ENCODE results near the gene COPG2. TPM values are rescaled to one million over a fixed set of nuclear protein-coding genes. Genes with fewer than 3 reads are reported as not detected.
"Not testable (repeated sequence)": the region's sequence is repeated elsewhere in the genome, so short reads cannot be mapped to it uniquely, and the experiment has no call there.

The COPG2 gene
- total RNA-seq, 2 donors from 2014 or later, result 74.3 to 76.3 TPM

DNA sequence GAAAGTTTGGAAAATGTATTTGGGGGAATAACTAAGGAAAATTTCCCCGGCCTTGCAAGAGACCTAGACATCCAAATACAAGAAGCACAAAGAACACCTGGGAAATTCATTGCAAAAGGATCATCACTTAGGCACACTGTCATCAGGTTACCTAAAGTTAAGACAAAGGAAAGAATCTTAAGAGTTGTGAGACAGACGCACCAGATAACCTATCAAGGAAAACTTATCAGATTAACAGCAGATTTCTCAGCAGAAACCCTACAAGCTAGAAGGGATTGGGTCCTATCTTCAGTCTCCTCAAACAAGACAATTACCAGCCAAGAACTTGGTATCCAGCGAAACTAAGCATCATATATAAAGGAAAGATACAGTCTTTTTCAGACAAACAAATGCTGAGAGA, 93.4 kb downstream of the COPG2 start:
- H3K27me3 Mint-ChIP-seq (ENCODE audit: insufficient read depth); H3K27me3 ChIP-seq (ENCODE audit: control insufficient read depth, insufficient read depth, low read length, poor library complexity, severe bottlenecking); DNase-seq; H3K36me3 ChIP-seq (ENCODE audit: control insufficient read depth, insufficient read depth, low read length); H3K27ac ChIP-seq (ENCODE audit: low read depth, low read length); H3K4me1 ChIP-seq (ENCODE audit: control insufficient read depth, insufficient read depth, low read length): not testable (repeated sequence)
- H3K4me3 ChIP-seq (ENCODE audit: low read length), result peak overlapping the region; percentile 16
- Mint-ChIP-seq H3K36me3 (ENCODE audit: low read depth) (peaks cover 23% of the 10 kb centered on the region), H3K27ac (peak overlapping the region; percentile 89), H3K9me3 (peaks cover 37% of the 10 kb centered on the region), H3K4me3 (peak overlapping the region; percentile 10), H3K4me1 (peaks cover 26% of the 10 kb centered on the region)
- peaks cover 40% of the 10 kb centered on the region for H3K9me3 ChIP-seq (ENCODE audit: control insufficient read depth, low read length)
- H3K9ac ChIP-seq (ENCODE audit: extremely low read depth, low read length, poor library complexity, severe bottlenecking), result peak overlapping the region; percentile 30
- WGBS, 2 experiments (ENCODE audit: insufficient coverage in 1 of 2, insufficient read length in 1 of 2), result 55 to 100% methylated on average over 1 to 3 of the region's 3 CpGs

DNA sequence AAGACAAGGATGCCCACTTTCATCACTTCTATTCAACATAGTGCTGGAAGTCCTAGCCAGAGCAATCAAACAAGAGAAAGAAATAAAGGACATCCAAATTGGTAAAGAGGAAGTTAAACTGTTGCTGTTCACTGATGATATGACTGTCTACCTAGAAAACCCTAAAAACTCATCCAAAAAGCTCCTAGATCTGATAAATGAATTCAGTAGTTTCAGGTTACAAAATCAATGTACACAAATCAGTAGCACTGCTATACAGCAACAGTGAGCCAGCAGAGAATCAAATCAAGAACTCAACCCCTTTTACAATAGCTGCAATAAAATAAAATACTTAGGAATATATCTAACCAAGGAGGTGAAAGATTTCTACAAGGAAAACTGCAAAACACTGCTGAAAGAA, 98.4 kb downstream of the COPG2 start:
- peaks cover 61% of the 10 kb centered on the region for H3K9me3 Mint-ChIP-seq
- peaks cover 12% of the 10 kb centered on the region for H3K4me1 Mint-ChIP-seq

DNA sequence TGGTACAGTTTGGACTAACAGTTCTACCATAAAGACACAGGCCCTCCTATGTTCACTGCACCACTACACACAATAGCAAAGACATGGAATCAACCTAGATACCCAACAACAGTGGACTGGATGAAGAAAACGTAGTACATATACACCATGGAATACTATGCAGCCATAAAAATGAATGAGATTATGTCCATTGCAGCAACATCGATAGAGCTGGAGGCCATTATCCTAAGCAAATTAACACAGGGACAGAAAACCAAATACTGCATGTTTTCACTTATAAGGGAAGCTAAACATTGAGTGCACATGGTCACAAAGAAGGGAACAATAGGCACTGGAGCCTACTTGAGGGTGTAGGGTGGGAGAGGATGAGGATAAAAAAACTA, 101.7 kb downstream of the COPG2 start:
- H3K27ac ChIP-seq (ENCODE audit: low read depth, low read length), result no peak overlapping the region
- Mint-ChIP-seq H3K4me3 (no peak overlapping the region), H3K9me3 (peaks cover 63% of the 10 kb centered on the region), H3K27me3 (ENCODE audit: insufficient read depth) (no peaks in the 10 kb centered on the region), H3K27ac (no peak overlapping the region), H3K36me3 (ENCODE audit: low read depth) (peaks cover 35% of the 10 kb centered on the region), H3K4me1 (no peaks in the 10 kb centered on the region)
- no peaks in the 10 kb centered on the region for H3K4me1 ChIP-seq (ENCODE audit: control insufficient read depth, insufficient read depth, low read length)
- H3K9ac ChIP-seq (ENCODE audit: extremely low read depth, low read length, poor library complexity, severe bottlenecking), result no peak overlapping the region
- DNase-seq, result no peak
- 97 to 100% methylated on average over 2 of the region's 2 CpGs for WGBS, 2 experiments (ENCODE audit: insufficient coverage in 1 of 2, insufficient read length in 1 of 2)
- H3K27me3 ChIP-seq (ENCODE audit: control insufficient read depth, insufficient read depth, low read length, poor library complexity, severe bottlenecking), result no peaks in the 10 kb centered on the region
- H3K4me3 ChIP-seq (ENCODE audit: low read length), result peak overlapping the region; percentile 53
- peaks cover 15% of the 10 kb centered on the region for H3K36me3 ChIP-seq (ENCODE audit: control insufficient read depth, insufficient read depth, low read length)
- peaks cover 76% of the 10 kb centered on the region for H3K9me3 ChIP-seq (ENCODE audit: control insufficient read depth, low read length)
- TF ChIP-seq, protein P1, sequence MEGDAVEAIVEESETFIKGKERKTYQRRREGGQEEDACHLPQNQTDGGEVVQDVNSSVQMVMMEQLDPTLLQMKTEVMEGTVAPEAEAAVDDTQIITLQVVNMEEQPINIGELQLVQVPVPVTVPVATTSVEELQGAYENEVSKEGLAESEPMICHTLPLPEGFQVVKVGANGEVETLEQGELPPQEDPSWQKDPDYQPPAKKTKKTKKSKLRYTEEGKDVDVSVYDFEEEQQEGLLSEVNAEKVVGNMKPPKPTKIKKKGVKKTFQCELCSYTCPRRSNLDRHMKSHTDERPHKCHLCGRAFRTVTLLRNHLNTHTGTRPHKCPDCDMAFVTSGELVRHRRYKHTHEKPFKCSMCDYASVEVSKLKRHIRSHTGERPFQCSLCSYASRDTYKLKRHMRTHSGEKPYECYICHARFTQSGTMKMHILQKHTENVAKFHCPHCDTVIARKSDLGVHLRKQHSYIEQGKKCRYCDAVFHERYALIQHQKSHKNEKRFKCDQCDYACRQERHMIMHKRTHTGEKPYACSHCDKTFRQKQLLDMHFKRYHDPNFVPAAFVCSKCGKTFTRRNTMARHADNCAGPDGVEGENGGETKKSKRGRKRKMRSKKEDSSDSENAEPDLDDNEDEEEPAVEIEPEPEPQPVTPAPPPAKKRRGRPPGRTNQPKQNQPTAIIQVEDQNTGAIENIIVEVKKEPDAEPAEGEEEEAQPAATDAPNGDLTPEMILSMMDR (conservative IDR thresholded peaks at IDR 0.05), result no peak

More for the DNA sequence above, 98.4 kb downstream of the COPG2 start:
- H3K4me3 Mint-ChIP-seq; DNase-seq; H3K27me3 ChIP-seq (ENCODE audit: control insufficient read depth, insufficient read depth, low read length, poor library complexity, severe bottlenecking); H3K27ac ChIP-seq (ENCODE audit: low read depth, low read length); H3K9ac ChIP-seq (ENCODE audit: extremely low read depth, low read length, poor library complexity, severe bottlenecking); H3K4me1 ChIP-seq (ENCODE audit: control insufficient read depth, insufficient read depth, low read length); H3K27ac Mint-ChIP-seq; H3K36me3 ChIP-seq (ENCODE audit: control insufficient read depth, insufficient read depth, low read length); H3K27me3 Mint-ChIP-seq (ENCODE audit: insufficient read depth): not testable (repeated sequence)
- Histone ChIP-seq H3K4me3 (ENCODE audit: low read length) (peak overlapping the region; percentile 35), H3K9me3 (ENCODE audit: control insufficient read depth, low read length) (peaks cover 78% of the 10 kb centered on the region)
- H3K36me3 Mint-ChIP-seq (ENCODE audit: low read depth), result peaks cover 34% of the 10 kb centered on the region

DNA sequence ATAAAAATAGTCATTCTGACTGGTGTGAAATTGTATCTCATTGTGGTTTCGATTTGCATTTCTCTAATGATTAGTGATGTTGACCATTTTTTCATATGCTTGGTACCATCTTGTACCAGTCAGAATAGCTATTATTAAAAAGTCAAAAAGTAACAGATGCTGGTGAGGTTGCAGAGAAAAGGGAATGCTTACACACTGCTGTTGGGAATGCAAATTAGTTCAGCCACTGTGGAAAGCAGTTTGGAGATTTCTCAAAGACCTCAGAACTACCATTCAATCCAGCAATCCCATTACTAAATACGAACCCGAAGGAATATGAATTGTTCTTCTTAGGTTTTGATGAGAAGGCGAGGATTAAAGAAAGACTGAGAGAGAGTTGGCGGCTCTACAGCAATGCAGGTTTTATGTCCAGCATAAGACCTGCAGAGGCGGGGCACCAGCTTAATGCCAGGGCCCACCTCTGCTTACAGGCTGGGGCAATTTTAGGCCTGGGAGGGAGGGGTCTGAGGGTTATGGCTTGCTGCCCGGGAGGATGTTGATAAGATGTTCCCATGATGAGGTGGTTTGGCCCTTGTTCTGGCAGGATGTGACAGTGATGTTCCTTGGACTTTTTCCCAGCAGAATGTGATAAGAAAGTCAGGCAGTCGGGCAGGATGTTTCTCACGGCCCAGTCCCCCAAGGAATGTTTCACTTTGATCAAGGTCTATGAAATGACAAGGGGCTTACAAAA, 102.2 kb downstream of the COPG2 start:
- Mint-ChIP-seq H3K36me3 (ENCODE audit: low read depth) (peaks cover 33% of the 10 kb centered on the region), H3K9me3 (peaks cover 58% of the 10 kb centered on the region)
- 93 to 95% methylated on average over 5 to 9 of the region's 9 CpGs for WGBS, 2 experiments (ENCODE audit: insufficient coverage in 1 of 2, insufficient read length in 1 of 2)

More for the DNA sequence above, 102.2 kb downstream of the COPG2 start:
- Histone ChIP-seq H3K9me3 (ENCODE audit: control insufficient read depth, low read length) (peaks cover 71% of the 10 kb centered on the region), H3K9ac (ENCODE audit: extremely low read depth, low read length, poor library complexity, severe bottlenecking) (no peak overlapping the region), H3K36me3 (ENCODE audit: control insufficient read depth, insufficient read depth, low read length) (peaks cover 15% of the 10 kb centered on the region), H3K27ac (ENCODE audit: low read depth, low read length) (no peak overlapping the region), H3K4me1 (ENCODE audit: control insufficient read depth, insufficient read depth, low read length) (no peaks in the 10 kb centered on the region), H3K27me3 (ENCODE audit: control insufficient read depth, insufficient read depth, low read length, poor library complexity, severe bottlenecking) (no peaks in the 10 kb centered on the region), H3K4me3 (ENCODE audit: low read length) (peak overlapping the region; percentile 53)
- Mint-ChIP-seq H3K4me3 (no peak overlapping the region), H3K4me1 (no peaks in the 10 kb centered on the region), H3K27me3 (ENCODE audit: insufficient read depth) (no peaks in the 10 kb centered on the region), H3K27ac (no peak overlapping the region)
- TF ChIP-seq, protein P1 (conservative IDR thresholded peaks at IDR 0.05), result no peak
- DNase-seq, result no peak

Measured in endodermal cell (in vitro differentiated cells).